OCI-M2 (cell line): Measurements from ENCODE around the gene AHNAK2.

Experiments used
- DNase-seq: peaks from one replicate; lab custom pipeline; 2025; ENCODE audit not compliant: unreplicated experiment; lab: John Stamatoyannopoulos, UW

Gene AHNAK2

DNA sequence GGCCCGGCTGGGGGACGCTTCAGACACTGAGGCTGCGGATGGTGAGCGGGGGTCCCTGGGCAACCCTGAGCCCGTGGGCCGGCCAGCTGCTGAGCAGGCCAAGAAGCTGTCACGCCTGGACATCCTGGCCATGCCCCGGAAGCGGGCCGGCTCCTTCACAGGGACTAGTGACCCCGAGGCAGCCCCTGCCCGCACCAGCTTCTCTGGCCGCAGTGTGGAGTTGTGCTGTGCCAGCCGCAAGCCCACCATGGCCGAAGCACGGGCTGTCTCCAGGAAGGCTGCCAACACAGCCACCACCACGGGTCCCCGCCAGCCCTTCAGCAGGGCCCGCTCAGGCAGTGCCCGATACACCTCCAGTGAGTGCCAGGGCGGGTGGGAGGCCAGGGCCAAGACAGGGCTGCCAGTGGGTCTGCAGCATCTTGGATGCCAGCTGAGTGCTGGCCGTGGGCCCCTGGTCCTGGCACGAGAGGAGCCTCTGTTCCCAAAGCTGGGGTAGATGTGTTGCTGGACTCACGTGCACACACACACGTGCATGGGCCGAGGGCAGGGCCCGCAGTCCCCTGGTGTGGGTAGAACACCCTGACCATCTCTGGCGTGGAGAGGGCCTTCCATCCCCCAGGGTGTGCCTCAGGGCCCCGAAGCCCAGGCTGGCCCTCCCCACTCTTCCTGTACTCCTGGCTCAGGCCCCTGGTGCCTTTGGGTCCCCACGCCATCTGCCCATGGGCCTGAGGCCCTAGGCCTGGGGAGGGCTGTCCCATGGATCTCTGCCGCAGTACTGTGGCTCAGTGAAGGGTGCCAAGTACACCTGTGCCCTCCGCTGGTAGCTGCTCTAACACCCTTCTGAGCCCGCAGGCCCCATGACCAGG, 90.3 kb downstream of the AHNAK2 start:
- no peak for DNase-seq
